ENCODE measurements around the gene TAP1. TPM values are rescaled to one million over a fixed set of nuclear protein-coding genes. Genes with fewer than 3 reads are reported as not detected.

The TAP1 gene
- total and polyA plus RNA-seq, 9 of the 15 experiments (the other 6 are each of a cell fraction or from before 2014, with no cell fraction given): 1.3 to 6.0 (median 4.2) TPM

DNA sequence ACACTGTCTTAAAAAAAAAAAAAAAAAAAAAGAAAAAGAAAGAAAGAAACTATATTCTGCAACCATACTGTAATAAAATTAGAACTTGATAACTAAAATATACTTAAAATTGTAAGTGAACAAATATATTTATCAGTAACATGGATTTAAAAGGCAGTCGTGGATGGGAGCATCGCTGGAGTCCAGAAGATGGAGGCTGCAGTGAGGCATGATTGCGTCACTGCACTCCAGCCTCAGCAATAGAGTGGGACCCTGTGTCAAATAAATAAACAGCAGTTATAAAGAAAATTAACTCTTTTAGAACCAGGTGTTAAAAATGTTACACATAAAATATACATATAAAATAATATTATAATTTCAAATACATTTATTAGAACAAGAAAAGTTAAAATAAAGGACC, 9.2 kb upstream of the TAP1 start:
- 0 out of 2 replicates have a peak, but pooled peaks cover under 1% of the 10 kb centered on the region for H4K20me1 ChIP-seq (replicated peaks; ENCODE audit: control insufficient read depth, insufficient read depth, low read length)
- 10% methylated on average over 3 of the region's 3 CpGs for WGBS (ENCODE audit: insufficient coverage, low coverage, missing lambda C conversion rate)

DNA sequence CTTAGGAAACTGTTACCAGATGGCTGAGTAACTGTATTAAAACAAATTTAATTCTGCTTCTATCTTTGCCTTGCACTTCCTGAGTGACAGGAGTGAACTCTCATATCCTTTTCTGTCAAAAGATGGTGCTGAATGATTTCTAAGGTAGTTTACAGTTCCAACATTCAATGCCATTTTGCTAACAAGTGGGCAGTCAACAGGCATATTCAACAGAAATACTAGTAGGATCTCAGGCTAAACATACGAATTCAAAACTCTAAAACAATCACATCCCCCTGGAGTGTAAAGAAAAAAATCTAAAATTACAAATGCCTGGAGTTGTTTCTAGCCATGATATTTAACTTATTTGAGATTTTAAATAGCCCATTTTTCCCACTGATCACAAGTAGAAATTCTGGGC, 7.2 kb upstream of the TAP1 start:
- Histone ChIP-seq H3K4me3 (no peak overlapping the region), H3K9me3 (replicated peaks; ENCODE audit: control insufficient read depth, insufficient read depth, low read depth, low read length) (no peaks in the 10 kb centered on the region), H3K36me3 (ENCODE audit: control insufficient read depth, insufficient read depth, low read length) (no peaks in the 10 kb centered on the region), H3K27ac (ENCODE audit: extremely low read depth, low read depth, low read length) (no peak overlapping the region), H4K20me1 (replicated peaks; ENCODE audit: control insufficient read depth, insufficient read depth, low read length) (0 out of 2 replicates have a peak, but pooled peaks cover 8% of the 10 kb centered on the region), H3K27me3 (ENCODE audit: control insufficient read depth in 2 of 2, insufficient read depth in 2 of 2, low read length in 2 of 2) (peaks cover 20% of the 10 kb centered on the region in 2 experiments; a peak in 4 of 5 replicates), H3K4me2 (ENCODE audit: insufficient read depth, low read length) (no peak overlapping the region), H3K4me1 (replicated peaks in 1 of 2; ENCODE audit: control insufficient read depth in 2 of 2, insufficient read depth in 2 of 2, low read length in 2 of 2) (peaks cover 11 to 15% of the 10 kb centered on the region in 2 experiments), H3K9me1 (ENCODE audit: control insufficient read depth, insufficient read depth, low read length) (no peaks in the 10 kb centered on the region), H2AFZ (ENCODE audit: low read depth, low read length) (no peak overlapping the region), H3K79me2 (ENCODE audit: control insufficient read depth, insufficient read depth, low read length) (no peaks in the 10 kb centered on the region), H3K9ac (ENCODE audit: insufficient read depth in 1 of 2, low read depth in 2 of 2, low read length in 2 of 2) (no peak overlapping the region)
- FAIRE-seq: peak; percentile 63
- DNase-seq (ENCODE audit: extremely low read depth in 1 of 4, low spot score in 3 of 4): no peak
- no TSS peak for BruUV-seq (replicated peaks)
- in situ Hi-C loops (cut with MboI) (no loop called here), intact Hi-C loops (cut with micrococcal nuclease) (no loop called here)
- 0% methylated on average over 1 of the region's 1 CpG for WGBS (ENCODE audit: insufficient coverage, low coverage, missing lambda C conversion rate)
- ChIA-PET CTCF (ENCODE audit: low intra/inter-chr PET ratio) (no interaction called here), POLR2A (no interaction called here)
- TF ChIP-seq ASH1L (IDR thresholded peaks at IDR 0.05; ENCODE audit: borderline replicate concordance, low read depth, partially characterized antibody) (no peak), ZNF445 (CRISPR knock-in tag; IDR thresholded peaks at IDR 0.05; ENCODE audit: low read depth) (no peak)
- TF ChIP-seq, protein P1, sequence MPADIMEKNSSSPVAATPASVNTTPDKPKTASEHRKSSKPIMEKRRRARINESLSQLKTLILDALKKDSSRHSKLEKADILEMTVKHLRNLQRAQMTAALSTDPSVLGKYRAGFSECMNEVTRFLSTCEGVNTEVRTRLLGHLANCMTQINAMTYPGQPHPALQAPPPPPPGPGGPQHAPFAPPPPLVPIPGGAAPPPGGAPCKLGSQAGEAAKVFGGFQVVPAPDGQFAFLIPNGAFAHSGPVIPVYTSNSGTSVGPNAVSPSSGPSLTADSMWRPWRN (IDR thresholded peaks at IDR 0.05; ENCODE audit: low read depth): no peak
- TF ChIP-seq, protein P2, sequence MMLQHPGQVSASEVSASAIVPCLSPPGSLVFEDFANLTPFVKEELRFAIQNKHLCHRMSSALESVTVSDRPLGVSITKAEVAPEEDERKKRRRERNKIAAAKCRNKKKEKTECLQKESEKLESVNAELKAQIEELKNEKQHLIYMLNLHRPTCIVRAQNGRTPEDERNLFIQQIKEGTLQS (IDR thresholded peaks at IDR 0.05): no peak
- TF ChIP-seq, protein P2 (CRISPR knock-in tag; conservative IDR thresholded peaks at IDR 0.05): no peak
- TF ChIP-seq, protein P3, sequence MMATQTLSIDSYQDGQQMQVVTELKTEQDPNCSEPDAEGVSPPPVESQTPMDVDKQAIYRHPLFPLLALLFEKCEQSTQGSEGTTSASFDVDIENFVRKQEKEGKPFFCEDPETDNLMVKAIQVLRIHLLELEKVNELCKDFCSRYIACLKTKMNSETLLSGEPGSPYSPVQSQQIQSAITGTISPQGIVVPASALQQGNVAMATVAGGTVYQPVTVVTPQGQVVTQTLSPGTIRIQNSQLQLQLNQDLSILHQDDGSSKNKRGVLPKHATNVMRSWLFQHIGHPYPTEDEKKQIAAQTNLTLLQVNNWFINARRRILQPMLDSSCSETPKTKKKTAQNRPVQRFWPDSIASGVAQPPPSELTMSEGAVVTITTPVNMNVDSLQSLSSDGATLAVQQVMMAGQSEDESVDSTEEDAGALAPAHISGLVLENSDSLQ (IDR thresholded peaks at IDR 0.05): 0 out of 2 replicates have a peak, but pooled peaks have one; percentile 11
- no peak for ATAC-seq

More for the DNA sequence above, 9.2 kb upstream of the TAP1 start:
- H3K79me2 ChIP-seq (ENCODE audit: control insufficient read depth, insufficient read depth, low read length): no peaks in the 10 kb centered on the region
- H3K4me2 ChIP-seq (ENCODE audit: insufficient read depth, low read length): no peak overlapping the region
- FAIRE-seq (no peak), DNase-seq (ENCODE audit: extremely low read depth in 1 of 4, low spot score in 3 of 4) (no peak), ATAC-seq (no peak)
- peaks cover 3 to 8% of the 10 kb centered on the region in 2 experiments; a peak in 3 of 5 replicates for H3K4me1 ChIP-seq (replicated peaks in 1 of 2; ENCODE audit: control insufficient read depth in 2 of 2, insufficient read depth in 2 of 2, low read length in 2 of 2)
- H3K27ac ChIP-seq (ENCODE audit: extremely low read depth, low read depth, low read length): no peak overlapping the region
- no TSS peak for BruUV-seq (replicated peaks)
- no peaks in the 10 kb centered on the region for H3K9me3 ChIP-seq (replicated peaks; ENCODE audit: control insufficient read depth, insufficient read depth, low read depth, low read length)
- peaks cover 22 to 28% of the 10 kb centered on the region in 2 experiments; a peak in 4 of 5 replicates for H3K27me3 ChIP-seq (ENCODE audit: control insufficient read depth in 2 of 2, insufficient read depth in 2 of 2, low read length in 2 of 2)
- in situ Hi-C loops (cut with MboI): no loop called here
- ChIA-PET CTCF (ENCODE audit: low intra/inter-chr PET ratio) (interaction anchor here (0.6 to 0.7 kb wide), 2 partner anchors 9 to 101 kb away, joined by 3 read pairs; partner anchors contain the start of genes PSMB9 and TAP1), POLR2A (interaction anchor here (0.8 kb wide), 1 partner anchor 414 kb away, joined by 3 read pairs; no protein-coding TSS in a partner anchor)
- no peak overlapping the region for H3K9ac ChIP-seq (ENCODE audit: insufficient read depth in 1 of 2, low read depth in 2 of 2, low read length in 2 of 2)
- intact Hi-C loops (cut with micrococcal nuclease): no loop called here
- H3K9me1 ChIP-seq (ENCODE audit: control insufficient read depth, insufficient read depth, low read length): no peaks in the 10 kb centered on the region
- TF ChIP-seq CEBPG (CRISPR knock-in tag; IDR thresholded peaks at IDR 0.05) (peak; percentile 27; the same call in 1 of the 2 replicates), CEBPG (tag; conservative IDR thresholded peaks at IDR 0.05 in 1 of 2, IDR thresholded peaks at IDR 0.05 in 1 of 2) (peak; percentile 33 to 43; a peak in 2 of 4 replicates), DIDO1 (tag; IDR thresholded peaks at IDR 0.05; ENCODE audit: low read depth) (no peak), NFIX (CRISPR knock-in tag; IDR thresholded peaks at IDR 0.05; ENCODE audit: low read depth) (no peak), CEBPB (tag; IDR thresholded peaks at IDR 0.05) (peak; percentile 72)
- TF ChIP-seq, protein P2 (IDR thresholded peaks at IDR 0.05): peak; percentile 58
- TF ChIP-seq, protein P2 (CRISPR knock-in tag; conservative IDR thresholded peaks at IDR 0.05): no peak
- H3K4me3 ChIP-seq: no peak overlapping the region
- no peaks in the 10 kb centered on the region for H3K36me3 ChIP-seq (ENCODE audit: control insufficient read depth, insufficient read depth, low read length)
- no peak overlapping the region for H2AFZ ChIP-seq (ENCODE audit: low read depth, low read length)

Data from K562 (cell line).